Loucy (cell line): ENCODE data around the gene BCL2L11.

Experiments used
- H2AFZ ChIP-seq: fragments of 200-600 bp; sonication (generic); 2 replicates; pipeline ENCODE4 v1.6.0; 2016; ENCODE audit warnings: antibody characterized with exemption, mild to moderate bottlenecking, low read length, moderate library complexity
- H3F3A ChIP-seq: fragments of 200-600 bp; 2 replicates; pipeline ENCODE4 v1.6.0; 2016; ENCODE audit warnings: antibody characterized with exemption, low read depth, mild to moderate bottlenecking
- H3K27me3 ChIP-seq: fragments of 200-600 bp; sonication (generic); 2 replicates; pipeline ENCODE4 v1.6.1; 2014; ENCODE audit warnings: low read length, mild to moderate bottlenecking; ENCODE audit not compliant: insufficient read depth, poor library complexity, severe bottlenecking
- H3K36me3 ChIP-seq: fragments of 200-600 bp; sonication (generic); 2 replicates; pipeline ENCODE4 v1.6.1; 2016; ENCODE audit warnings: low read length; ENCODE audit not compliant: insufficient read depth
- H3K4me1 ChIP-seq: fragments of 200-600 bp; sonication (generic); 2 replicates; pipeline ENCODE4 v1.5.1; 2014; ENCODE audit warnings: low read length, mild to moderate bottlenecking; ENCODE audit not compliant: insufficient read depth, poor library complexity, severe bottlenecking
- H3K4me2 ChIP-seq: fragments of 200-600 bp; sonication (generic); 2 replicates; pipeline ENCODE4 v1.6.0; 2014; ENCODE audit warnings: antibody characterized with exemption, low read length, low read depth, mild to moderate bottlenecking; ENCODE audit not compliant: poor library complexity, severe bottlenecking
- H3K4me3 ChIP-seq: fragments of 200-600 bp; sonication (generic); 2 replicates; pipeline ENCODE4 v1.5.1; 2014; ENCODE audit warnings: low read length, mild to moderate bottlenecking, mixed read lengths; ENCODE audit not compliant: poor library complexity, severe bottlenecking
- H3K79me2 ChIP-seq: fragments of 200-600 bp; sonication (generic); 2 replicates; pipeline ENCODE4 v1.6.1; 2014; ENCODE audit warnings: low read length; ENCODE audit not compliant: insufficient read depth
- H3K9ac ChIP-seq: fragments of 200-600 bp; sonication (generic); 2 replicates; pipeline ENCODE4 v1.6.0; 2014; ENCODE audit warnings: mild to moderate bottlenecking, low read depth, low read length, moderate library complexity; ENCODE audit not compliant: poor library complexity, severe bottlenecking
- H3K9me2 ChIP-seq: fragments of 200-600 bp; sonication (generic); replicated peaks from 2 replicates; pipeline ENCODE4 v1.6.1; 2016; ENCODE audit warnings: low read depth, low read length, mixed read lengths
- H3K9me3 ChIP-seq: fragments of 200-600 bp; sonication (generic); 2 replicates; pipeline ENCODE4 v1.6.1; 2014; ENCODE audit warnings: mild to moderate bottlenecking, antibody characterized with exemption, low read length, low read depth; ENCODE audit not compliant: insufficient read depth
- H4K20me1 ChIP-seq: fragments of 200-600 bp; sonication (generic); 2 replicates; pipeline ENCODE4 v1.6.0; 2014; ENCODE audit warnings: antibody characterized with exemption, low read length, mild to moderate bottlenecking; ENCODE audit not compliant: insufficient read depth, poor library complexity, severe bottlenecking
- EZH2phosphoT487 ChIP-seq: fragments of 200-600 bp; IDR thresholded peaks from 2 replicates; pipeline ENCODE4 v1.6.1; 2018; ENCODE audit warnings: antibody characterized with exemption, mild to moderate bottlenecking, moderate library complexity, borderline replicate concordance
- TF ChIP-seq, protein P1 (sequence below): fragments of 200-600 bp; sonication (generic); conservative IDR thresholded peaks from 2 replicates; pipeline ENCODE4 v1.5.1; 2014; ENCODE audit warnings: mild to moderate bottlenecking, antibody characterized with exemption, low read length

Gene BCL2L11

DNA sequence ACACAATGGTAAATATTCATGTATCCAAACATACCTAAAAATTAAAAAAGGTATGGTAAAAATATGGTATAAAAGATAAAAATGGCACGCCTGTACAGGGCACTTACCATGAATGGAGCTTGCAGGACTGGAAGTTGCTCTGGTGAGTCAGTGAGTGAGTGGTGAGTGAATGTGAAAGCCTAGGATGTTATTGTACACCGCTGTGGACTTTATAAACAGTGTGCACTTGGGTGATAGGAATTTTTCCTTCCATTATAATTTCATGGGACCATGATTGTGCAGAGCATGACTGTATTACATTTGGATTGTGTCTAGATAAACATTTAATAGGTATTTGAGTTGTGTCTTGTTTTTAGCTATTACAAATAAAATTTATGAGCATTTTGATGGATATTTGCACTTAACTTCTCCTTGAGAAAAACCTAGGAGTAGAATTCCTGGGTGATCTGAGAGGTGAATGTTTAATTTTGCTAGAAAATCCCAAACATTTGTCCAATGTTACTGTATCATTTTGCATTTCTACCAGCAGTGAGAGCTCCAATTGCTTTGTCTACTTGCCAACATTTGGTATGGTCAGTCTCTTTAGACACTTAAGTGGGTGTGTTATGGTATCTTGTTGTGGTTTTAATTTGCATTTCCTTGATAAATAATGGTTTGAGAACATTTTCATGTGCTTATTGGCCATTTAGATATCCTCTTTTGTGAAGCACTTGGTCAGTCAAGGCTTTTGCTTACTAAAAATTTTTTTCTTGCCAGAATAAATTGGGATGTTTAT lies 81.7 kb downstream of the BCL2L11 start:
- H2AFZ ChIP-seq = no peak overlapping the region
- no peaks in the 10 kb centered on the region for H4K20me1 ChIP-seq
- H3K4me1 ChIP-seq = no peaks in the 10 kb centered on the region
- no peaks in the 10 kb centered on the region for H3K27me3 ChIP-seq
- H3F3A ChIP-seq = no peaks in the 10 kb centered on the region
- no peaks in the 10 kb centered on the region for H3K79me2 ChIP-seq
- no peak overlapping the region for H3K4me3 ChIP-seq
- TF ChIP-seq, protein P1, sequence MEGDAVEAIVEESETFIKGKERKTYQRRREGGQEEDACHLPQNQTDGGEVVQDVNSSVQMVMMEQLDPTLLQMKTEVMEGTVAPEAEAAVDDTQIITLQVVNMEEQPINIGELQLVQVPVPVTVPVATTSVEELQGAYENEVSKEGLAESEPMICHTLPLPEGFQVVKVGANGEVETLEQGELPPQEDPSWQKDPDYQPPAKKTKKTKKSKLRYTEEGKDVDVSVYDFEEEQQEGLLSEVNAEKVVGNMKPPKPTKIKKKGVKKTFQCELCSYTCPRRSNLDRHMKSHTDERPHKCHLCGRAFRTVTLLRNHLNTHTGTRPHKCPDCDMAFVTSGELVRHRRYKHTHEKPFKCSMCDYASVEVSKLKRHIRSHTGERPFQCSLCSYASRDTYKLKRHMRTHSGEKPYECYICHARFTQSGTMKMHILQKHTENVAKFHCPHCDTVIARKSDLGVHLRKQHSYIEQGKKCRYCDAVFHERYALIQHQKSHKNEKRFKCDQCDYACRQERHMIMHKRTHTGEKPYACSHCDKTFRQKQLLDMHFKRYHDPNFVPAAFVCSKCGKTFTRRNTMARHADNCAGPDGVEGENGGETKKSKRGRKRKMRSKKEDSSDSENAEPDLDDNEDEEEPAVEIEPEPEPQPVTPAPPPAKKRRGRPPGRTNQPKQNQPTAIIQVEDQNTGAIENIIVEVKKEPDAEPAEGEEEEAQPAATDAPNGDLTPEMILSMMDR = no peak
- TF ChIP-seq EZH2phosphoT487 = no peak
- no peaks in the 10 kb centered on the region for H3K9me3 ChIP-seq
- H3K9ac ChIP-seq = no peak overlapping the region
- H3K9me2 ChIP-seq = no peaks in the 10 kb centered on the region
- no peaks in the 10 kb centered on the region for H3K36me3 ChIP-seq
- H3K4me2 ChIP-seq = no peak overlapping the region

DNA sequence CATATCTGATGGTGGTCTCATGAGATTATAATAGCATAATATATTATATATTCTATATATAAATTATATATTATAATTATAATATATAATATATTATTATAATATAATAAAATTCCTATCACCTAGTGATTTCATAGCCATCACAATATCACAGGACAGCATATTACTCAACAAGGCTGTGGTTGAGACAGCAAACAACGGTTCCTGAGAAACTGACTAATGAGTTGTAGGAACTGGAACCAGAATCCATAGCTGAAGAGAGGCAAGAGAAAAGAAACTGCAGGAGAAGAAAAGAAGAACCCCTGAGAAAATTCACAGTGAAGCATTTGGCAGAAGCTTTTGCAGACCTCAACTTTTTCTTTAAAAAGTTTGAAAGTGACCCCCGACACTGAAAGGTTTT lies 84.0 kb downstream of the BCL2L11 start:
- no peak overlapping the region for H3K4me3 ChIP-seq
- H3K9ac ChIP-seq = no peak overlapping the region
- H3K79me2 ChIP-seq = no peaks in the 10 kb centered on the region
- no peaks in the 10 kb centered on the region for H3F3A ChIP-seq
- H3K36me3 ChIP-seq = no peaks in the 10 kb centered on the region
- no peak overlapping the region for H3K4me2 ChIP-seq
- H2AFZ ChIP-seq = no peak overlapping the region
- H3K9me3 ChIP-seq = no peaks in the 10 kb centered on the region
- no peaks in the 10 kb centered on the region for H4K20me1 ChIP-seq
- no peaks in the 10 kb centered on the region for H3K27me3 ChIP-seq
- H3K4me1 ChIP-seq = peaks cover 3% of the 10 kb centered on the region
- H3K9me2 ChIP-seq = no peaks in the 10 kb centered on the region
- TF ChIP-seq, protein P1 = no peak
- no peak for TF ChIP-seq EZH2phosphoT487

DNA sequence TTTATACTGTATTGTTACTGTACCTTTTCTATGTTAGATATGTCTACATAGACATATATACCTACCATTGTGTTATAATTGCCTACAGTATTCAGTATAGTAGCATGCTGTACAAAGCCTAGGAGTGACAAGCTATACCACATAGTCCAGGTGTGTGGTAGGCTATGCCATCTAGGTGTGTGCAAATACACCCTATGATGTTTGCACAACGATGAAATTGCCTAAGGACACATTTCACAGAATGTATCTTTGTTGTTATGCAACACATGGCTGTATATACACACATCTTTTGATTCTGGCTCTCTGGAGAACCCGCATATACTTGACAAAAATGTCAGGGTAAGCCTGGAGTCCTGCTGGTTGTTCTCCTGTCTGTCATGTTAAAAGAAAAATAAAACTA lies 85.1 kb downstream of the BCL2L11 start:
- TF ChIP-seq, protein P1 = no peak
- TF ChIP-seq EZH2phosphoT487 = no peak
- Histone ChIP-seq H3K4me2 (no peak overlapping the region), H3K36me3 (no peaks in the 10 kb centered on the region), H3K4me1 (peaks cover 3% of the 10 kb centered on the region), H4K20me1 (no peaks in the 10 kb centered on the region), H3K79me2 (no peaks in the 10 kb centered on the region), H3F3A (no peaks in the 10 kb centered on the region), H3K9ac (no peak overlapping the region), H3K4me3 (no peak overlapping the region), H3K9me2 (no peaks in the 10 kb centered on the region), H3K9me3 (no peaks in the 10 kb centered on the region), H2AFZ (no peak overlapping the region), H3K27me3 (no peaks in the 10 kb centered on the region)
